Measurements from ENCODE around the gene TP53AIP1.

TP53AIP1 gene

GRCh38 chr11:128906185-128907050 is 36.3 kb downstream of the TP53AIP1 start:
- DNase-seq (ENCODE audit: low read depth) = no peak

DNA sequence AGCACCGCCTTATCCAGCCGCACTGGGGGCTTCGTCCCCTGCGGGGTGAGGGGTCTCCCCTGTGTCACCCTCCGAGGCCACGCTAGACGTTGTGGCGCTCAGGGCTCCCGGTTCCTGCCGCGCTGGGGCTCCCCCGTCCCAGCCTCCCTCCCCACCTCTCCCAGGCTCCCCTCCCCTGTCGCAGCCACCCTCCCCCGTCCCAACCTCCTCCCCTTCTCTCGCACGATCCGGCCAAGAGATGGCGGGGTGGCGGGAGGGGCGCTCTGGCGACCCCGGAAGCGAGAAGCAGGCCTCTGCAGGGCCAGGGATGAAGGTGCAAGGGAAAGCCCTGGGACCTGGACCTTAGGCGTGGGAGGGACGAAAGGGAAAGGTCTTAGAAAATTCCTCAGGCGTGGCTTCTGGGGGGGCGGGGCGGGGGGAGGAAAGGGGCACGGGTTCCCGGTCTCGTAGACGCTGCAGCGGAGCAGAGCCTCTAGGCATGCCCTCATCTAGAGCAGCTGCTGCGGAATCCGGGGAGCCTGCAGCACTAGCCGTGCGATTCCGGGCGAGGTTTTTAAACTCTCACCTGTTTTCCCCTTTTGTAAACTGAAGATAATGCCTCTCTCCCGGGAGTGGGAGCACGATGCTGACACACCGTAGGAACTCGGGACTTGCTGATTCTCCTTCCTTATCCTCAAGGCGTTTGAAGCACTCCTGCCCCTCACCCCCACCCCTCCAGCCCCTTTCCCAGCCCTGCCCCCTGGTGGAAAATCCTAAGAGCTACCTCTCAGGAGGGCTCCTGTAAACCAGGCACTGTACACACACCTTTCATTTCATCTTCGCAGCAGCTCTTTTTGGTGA is 37.1 kb downstream of the TP53AIP1 start:
- DNase-seq (ENCODE audit: low read depth) = peak; percentile 11

DNA sequence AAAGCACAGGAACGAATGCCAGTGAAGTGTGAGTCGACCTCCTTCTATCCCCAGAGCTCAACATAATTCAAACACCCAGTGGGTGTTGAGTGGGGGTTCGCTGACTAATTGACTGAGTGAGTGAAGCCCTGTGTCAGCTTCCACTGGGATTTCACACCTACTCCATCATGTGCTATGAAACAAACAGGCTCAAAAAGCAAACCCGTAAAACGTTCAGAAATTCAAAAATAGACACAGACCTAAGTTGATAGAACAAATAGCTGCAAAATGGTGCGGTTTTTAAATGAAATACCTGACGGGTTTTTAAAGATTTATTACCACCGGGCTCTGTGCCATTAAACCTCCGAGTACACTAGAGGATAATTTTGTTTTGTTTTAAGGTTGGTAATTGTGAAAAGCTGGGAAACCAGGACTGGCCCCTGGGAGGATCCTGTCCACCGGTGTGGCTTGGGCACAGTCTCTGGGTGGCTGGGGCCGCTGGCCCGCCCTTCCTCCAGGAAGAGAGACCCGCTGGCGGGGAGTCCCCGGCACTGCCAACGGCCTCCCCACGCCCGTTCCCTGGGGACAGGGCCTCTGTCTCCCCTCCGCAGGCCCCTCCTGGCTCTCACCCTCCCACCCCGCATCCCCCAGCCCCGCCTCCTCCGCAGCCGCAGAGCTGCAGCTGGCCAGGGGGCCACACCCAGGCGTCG is 37.9 kb downstream of the TP53AIP1 start:
- no peak for DNase-seq (ENCODE audit: low read depth)

DNA sequence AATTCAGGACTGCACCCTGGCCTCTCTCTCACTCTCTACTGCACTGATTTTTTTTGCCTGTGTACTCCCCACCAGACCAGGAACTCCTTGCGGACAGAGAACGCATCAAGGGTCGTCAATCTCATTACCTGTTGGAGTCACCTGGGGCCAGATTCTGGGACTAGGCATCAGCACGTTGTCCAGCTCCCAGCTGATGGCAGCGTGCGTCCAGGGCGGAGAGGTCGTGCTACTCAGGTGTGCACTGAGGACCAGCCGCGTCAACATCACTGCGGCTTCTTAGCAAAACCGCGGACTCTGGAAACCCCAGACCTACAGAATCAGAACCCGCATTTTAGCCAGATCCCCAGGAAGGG is 38.4 kb downstream of the TP53AIP1 start:
- DNase-seq (ENCODE audit: low read depth) = no peak

GRCh38 chr11:128903248-128904061 is 39.2 kb downstream of the TP53AIP1 start:
- DNase-seq (ENCODE audit: low read depth) = no peak

- no peak for DNase-seq (ENCODE audit: low read depth)
These were observed 40.1 kb downstream of the TP53AIP1 start for GRCh38 chr11:128902515-128903066.

DNA sequence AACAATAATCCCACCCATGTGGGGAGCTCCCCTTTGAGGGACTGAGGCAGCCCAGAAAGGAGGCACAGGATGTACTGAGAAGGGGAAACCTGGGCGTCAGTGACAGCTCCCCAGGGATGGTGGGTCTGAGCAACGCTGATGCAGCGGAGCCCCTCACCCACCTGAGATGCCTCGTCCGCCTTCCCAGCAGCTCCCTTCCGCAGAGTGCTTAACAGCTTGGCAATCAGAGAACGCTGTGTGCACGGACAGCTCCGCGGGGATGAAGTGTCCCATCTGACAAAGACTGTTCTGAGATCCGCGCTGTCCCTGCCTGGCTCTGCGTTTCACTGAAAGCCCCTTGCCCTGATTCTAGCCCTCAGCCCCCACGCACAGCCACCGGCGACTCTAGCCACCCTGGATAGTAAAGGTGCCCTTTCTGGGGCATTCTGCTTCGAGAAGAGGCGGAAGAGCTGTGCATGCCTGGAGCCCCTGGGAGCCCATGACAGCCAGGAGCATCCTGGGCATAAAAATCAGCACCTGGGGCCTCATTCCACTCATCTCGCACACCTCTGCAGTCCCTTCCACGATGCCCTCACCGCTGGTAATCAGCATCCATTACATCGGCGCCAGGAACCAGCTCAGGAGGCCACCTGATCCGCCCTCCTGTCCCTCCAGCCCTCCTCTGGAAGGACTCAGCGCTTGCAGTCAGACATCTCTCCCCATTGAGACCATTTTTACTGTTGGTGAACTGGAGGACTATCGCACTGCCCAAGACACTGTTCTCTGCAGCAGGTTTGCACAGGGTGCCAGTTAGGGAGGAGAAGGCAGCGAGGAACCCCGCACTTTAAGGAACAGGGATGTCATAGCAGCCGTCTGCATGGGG is 40.8 kb downstream of the TP53AIP1 start:
- DNase-seq (ENCODE audit: low read depth) = no peak

DNA sequence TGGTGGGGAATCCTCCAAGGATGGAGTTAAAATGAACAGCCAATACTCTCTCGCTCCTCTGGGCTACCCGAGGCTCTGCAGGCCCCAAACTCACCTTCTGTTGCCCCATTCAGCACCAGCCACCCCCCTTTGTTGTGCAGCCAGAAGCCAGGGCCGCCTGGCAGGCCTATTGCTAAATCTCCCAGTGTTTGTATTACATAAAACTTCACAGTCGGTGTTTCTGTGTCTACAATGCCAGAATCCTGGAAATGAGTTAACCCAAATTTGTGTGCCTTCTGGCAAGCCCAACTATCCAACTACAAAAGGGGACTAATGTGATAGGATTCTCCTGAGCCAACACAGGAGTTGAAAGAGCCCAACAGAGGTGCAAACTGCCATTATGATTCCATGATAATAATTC is 42.2 kb downstream of the TP53AIP1 start:
- DNase-seq (ENCODE audit: low read depth) = no peak

GRCh38 chr11:128898580-128899344 is 43.9 kb downstream of the TP53AIP1 start:
- no peak for DNase-seq (ENCODE audit: low read depth)

GRCh38 chr11:128897826-128898225 is 44.8 kb downstream of the TP53AIP1 start:
- DNase-seq (ENCODE audit: low read depth) = no peak

- no peak for DNase-seq (ENCODE audit: low read depth)
These were observed 46.3 kb downstream of the TP53AIP1 start for GRCh38 chr11:128896356-128896755.

GRCh38 chr11:128895526-128895925 is 47.1 kb downstream of the TP53AIP1 start:
- DNase-seq (ENCODE audit: low read depth) = no peak

DNA sequence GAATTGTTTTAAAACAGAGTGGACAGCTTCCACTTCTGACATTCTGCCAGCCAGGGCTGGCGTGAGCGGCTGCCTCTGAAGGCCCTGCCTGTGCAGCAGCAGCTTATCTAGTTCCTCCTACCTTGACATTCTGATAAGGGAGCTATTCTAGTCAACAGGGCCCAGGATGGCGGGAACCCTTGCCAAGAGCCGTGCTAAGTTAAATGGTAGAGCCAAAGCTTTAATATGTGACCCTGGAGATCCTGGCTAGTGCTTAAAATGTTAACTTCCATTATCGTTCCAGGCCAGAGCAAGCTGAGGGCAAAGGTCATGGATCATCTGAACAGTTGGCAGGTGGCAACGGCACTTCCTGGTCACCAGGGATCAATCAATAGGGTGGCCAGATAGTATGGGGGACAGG is 48.0 kb downstream of the TP53AIP1 start:
- DNase-seq (ENCODE audit: low read depth) = no peak

DNA sequence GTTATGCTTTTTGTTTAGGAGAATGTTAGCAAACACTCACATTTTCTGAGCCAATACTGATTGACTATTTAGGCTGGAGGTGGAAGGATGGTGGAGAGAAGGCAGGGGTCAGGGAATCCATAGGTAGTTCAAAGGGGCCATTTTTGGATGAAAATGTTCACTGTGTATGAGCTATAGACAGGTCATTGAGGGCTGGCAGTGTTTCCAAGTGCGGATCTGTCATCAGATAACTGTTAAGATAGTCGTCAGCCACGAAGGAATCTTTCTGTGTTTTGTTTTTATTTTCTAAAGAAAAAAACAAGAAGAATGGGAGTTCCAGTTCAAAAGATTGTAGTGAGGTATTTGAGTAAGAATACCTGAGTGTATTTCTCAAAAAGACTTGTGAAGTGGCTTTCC is 48.4 kb downstream of the TP53AIP1 start:
- no peak for DNase-seq (ENCODE audit: low read depth)

- DNase-seq (ENCODE audit: low read depth) = no peak
These were observed 48.9 kb downstream of the TP53AIP1 start for GRCh38 chr11:128893578-128894285.

GRCh38 chr11:128892866-128893565 is 49.7 kb downstream of the TP53AIP1 start:
- no peak for DNase-seq (ENCODE audit: low read depth)

- DNase-seq (ENCODE audit: low read depth) = no peak
These were observed 50.7 kb downstream of the TP53AIP1 start for GRCh38 chr11:128891913-128892398.

Data from HS-27A (cell line).